Trophoblast cell (in vitro differentiated cells and primary cell): ENCODE measurements around the gene PDHX.

Experiments used
- DNase-seq, 2 donors: peaks; one replicate each; pipeline ENCODE4 v3.0.0-alpha.2; 2016
- H2AFZ ChIP-seq: 2 replicates; pipeline ENCODE4 v1.6.1; 2013; ENCODE audit warnings: low read length, moderate library complexity, mild to moderate bottlenecking; ENCODE audit not compliant: insufficient read depth, poor library complexity
- H2AK5ac ChIP-seq: 2 replicates; pipeline ENCODE4 v1.6.1; 2013; ENCODE audit warnings: mild to moderate bottlenecking, low read length
- H2BK120ac ChIP-seq: 2 replicates; pipeline ENCODE4 v1.6.1; 2013; ENCODE audit warnings: low read length, mild to moderate bottlenecking, moderate library complexity; ENCODE audit not compliant: insufficient read depth, poor library complexity
- H2BK12ac ChIP-seq: 2 replicates; pipeline ENCODE4 v1.6.1; 2013; ENCODE audit warnings: mild to moderate bottlenecking, low read length, moderate library complexity
- H2BK5ac ChIP-seq: 2 replicates; pipeline ENCODE4 v1.6.1; 2013; ENCODE audit warnings: low read length, low read depth, moderate library complexity, mild to moderate bottlenecking; ENCODE audit not compliant: poor library complexity
- H3K14ac ChIP-seq: 2 replicates; pipeline ENCODE4 v1.6.1; 2013; ENCODE audit warnings: mild to moderate bottlenecking, low read length
- H3K18ac ChIP-seq: 2 replicates; pipeline ENCODE4 v1.6.1; 2013; ENCODE audit warnings: mild to moderate bottlenecking, low read length
- H3K23ac ChIP-seq: 2 replicates; pipeline ENCODE4 v1.6.1; 2013; ENCODE audit warnings: low read length
- H3K27ac ChIP-seq: 2 replicates; pipeline ENCODE4 v1.5.1; 2013; ENCODE audit warnings: low read depth, mild to moderate bottlenecking, inconsistent platforms, low read length, moderate library complexity
- H3K27me3 ChIP-seq: 2 replicates; pipeline ENCODE4 v1.6.1; 2013; ENCODE audit warnings: inconsistent platforms, mild to moderate bottlenecking, low read length, moderate library complexity; ENCODE audit not compliant: insufficient read depth
- H3K36me3 ChIP-seq, 2 experiments: 1 replicate in 1 of 2; 2 replicates in 1 of 2; pipeline ENCODE4 v1.6.1; 2013; ENCODE audit warnings: low read length in 2 of 2, mild to moderate bottlenecking in 2 of 2, moderate library complexity in 1 of 2; ENCODE audit not compliant: insufficient read depth in 2 of 2, control insufficient read depth in 1 of 2
- H3K4ac ChIP-seq: 2 replicates; pipeline ENCODE4 v1.6.1; 2013; ENCODE audit warnings: low read depth, mild to moderate bottlenecking, low read length, moderate library complexity
- H3K4me1 ChIP-seq, 2 experiments: 1 replicate in 1 of 2; 2 replicates in 1 of 2; pipeline ENCODE4 v1.6.1; 2013; ENCODE audit warnings: low read length in 2 of 2, mild to moderate bottlenecking in 2 of 2, moderate library complexity in 1 of 2; ENCODE audit not compliant: insufficient read depth in 2 of 2, control insufficient read depth in 1 of 2
- H3K4me2 ChIP-seq: 2 replicates; pipeline ENCODE4 v1.6.1; 2013; ENCODE audit warnings: inconsistent platforms, mild to moderate bottlenecking, low read length, moderate library complexity
- H3K4me3 ChIP-seq: 2 replicates; pipeline ENCODE4 v1.5.1; 2013; ENCODE audit warnings: mild to moderate bottlenecking, low read depth, low read length, inconsistent platforms
- H3K79me1 ChIP-seq: one replicate; pipeline ENCODE4 v1.6.1; 2013; ENCODE audit warnings: low read length
- H3K79me2 ChIP-seq: 2 replicates; pipeline ENCODE4 v1.6.1; 2013; ENCODE audit warnings: low read length, mild to moderate bottlenecking; ENCODE audit not compliant: control insufficient read depth, insufficient read depth, poor library complexity
- H3K9ac ChIP-seq: 2 replicates; pipeline ENCODE4 v1.6.1; 2013; ENCODE audit warnings: mild to moderate bottlenecking, low read length
- H3K9me3 ChIP-seq: 2 replicates; pipeline ENCODE4 v1.6.1; 2013; ENCODE audit warnings: low read depth, mild to moderate bottlenecking, control low read depth, inconsistent platforms, low read length; ENCODE audit not compliant: insufficient read depth
- H4K12ac ChIP-seq: 2 replicates; pipeline ENCODE4 v1.6.1; 2013; ENCODE audit warnings: low read depth, mild to moderate bottlenecking, low read length, moderate library complexity
- H4K8ac ChIP-seq: 2 replicates; pipeline ENCODE4 v1.6.1; 2013; ENCODE audit warnings: low read depth, mild to moderate bottlenecking, low read length, moderate library complexity
- H4K91ac ChIP-seq: one replicate; pipeline ENCODE4 v1.6.1; 2013; ENCODE audit warnings: low read depth, mild to moderate bottlenecking, low read length, moderate library complexity
- WGBS: extraction: QIAGEN DNeasy Blood & Tissue Kit; methylation state at CpG from one replicate; pipeline ENCODE4 v1.1.7; 2013; ENCODE audit warnings: missing lambda C conversion rate; ENCODE audit not compliant: insufficient read length, insufficient coverage; ENCODE audit errors: extremely low coverage; 5-methylcytosine and 5-hydroxymethylcytosine counted together

Gene PDHX

DNA sequence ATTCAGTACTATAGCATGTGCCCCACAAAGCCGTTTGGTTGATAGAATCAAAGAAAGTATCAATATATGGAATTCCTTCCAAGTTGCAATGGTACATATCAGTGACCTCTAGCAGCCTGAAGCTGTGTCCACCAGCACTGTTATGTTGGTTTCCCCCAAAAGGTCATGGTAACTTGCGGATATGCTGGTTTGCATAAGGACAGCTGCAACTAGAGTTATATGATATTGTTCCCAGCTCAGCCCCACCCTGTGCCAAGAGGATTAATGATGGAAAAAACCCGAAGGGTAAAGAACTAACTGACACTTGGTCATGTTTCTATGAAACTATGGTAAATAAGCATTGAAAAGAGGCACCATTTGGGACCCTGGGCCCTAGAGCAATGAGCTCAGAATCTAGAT is 93.5 kb downstream of the PDHX start:
- Histone ChIP-seq H3K4me1 (no peaks in the 10 kb centered on the region), H2BK5ac (no peak overlapping the region), H3K27me3 (no peaks in the 10 kb centered on the region), H3K4me2 (no peak overlapping the region), H4K12ac (no peak overlapping the region), H3K23ac (no peak overlapping the region), H3K14ac (no peak overlapping the region), H3K9me3 (no peaks in the 10 kb centered on the region), H2AFZ (no peak overlapping the region), H2AK5ac (no peak overlapping the region), H3K79me2 (no peaks in the 10 kb centered on the region), H3K79me1 (peaks cover 2% of the 10 kb centered on the region), H3K36me3 (no peaks in the 10 kb centered on the region), H2BK12ac (no peak overlapping the region), H3K4me3 (no peak overlapping the region), H3K9ac (no peak overlapping the region), H4K91ac (no peak overlapping the region), H3K18ac (no peak overlapping the region), H3K4ac (no peak overlapping the region), H2BK120ac (no peak overlapping the region), H3K27ac (no peak overlapping the region), H4K8ac (no peak overlapping the region)
- no peak for DNase-seq
- WGBS = no CpG with 5 or more reads among the region's 3 CpGs

DNA sequence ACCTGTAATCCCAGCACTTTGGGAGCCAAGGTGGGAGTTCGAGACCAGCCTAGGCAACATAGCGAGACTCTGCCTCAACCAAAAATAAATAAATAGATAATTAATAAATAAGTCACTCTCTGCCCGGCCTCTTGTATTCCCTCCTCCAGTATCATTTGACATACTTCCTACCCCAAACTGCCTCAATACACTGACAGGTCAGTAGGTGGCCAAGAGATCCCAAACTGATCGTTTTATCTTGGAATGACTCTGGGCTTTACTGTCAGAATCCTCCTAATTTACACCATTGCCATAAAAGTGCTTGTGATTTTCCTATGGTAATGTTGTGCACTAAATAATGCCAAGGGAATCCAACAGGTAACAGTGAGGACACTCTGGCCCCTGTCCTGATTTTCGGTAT is 94.2 kb downstream of the PDHX start:
- Histone ChIP-seq H3K79me2 (no peaks in the 10 kb centered on the region), H2BK5ac (no peak overlapping the region), H3K4me1 (no peaks in the 10 kb centered on the region), H3K36me3 (no peaks in the 10 kb centered on the region), H3K14ac (no peak overlapping the region), H4K12ac (no peak overlapping the region), H3K27me3 (no peaks in the 10 kb centered on the region), H3K9me3 (no peaks in the 10 kb centered on the region), H3K4me2 (no peak overlapping the region), H3K23ac (no peak overlapping the region), H3K4ac (no peak overlapping the region), H4K8ac (no peak overlapping the region), H3K27ac (no peak overlapping the region), H3K18ac (no peak overlapping the region), H2BK12ac (no peak overlapping the region), H2AFZ (no peak overlapping the region), H3K4me3 (no peak overlapping the region), H2BK120ac (no peak overlapping the region), H3K9ac (no peak overlapping the region), H4K91ac (no peak overlapping the region), H2AK5ac (no peak overlapping the region), H3K79me1 (peaks cover 2% of the 10 kb centered on the region)
- DNase-seq = no peak
- no CpG with 5 or more reads among the region's 5 CpGs for WGBS

DNA sequence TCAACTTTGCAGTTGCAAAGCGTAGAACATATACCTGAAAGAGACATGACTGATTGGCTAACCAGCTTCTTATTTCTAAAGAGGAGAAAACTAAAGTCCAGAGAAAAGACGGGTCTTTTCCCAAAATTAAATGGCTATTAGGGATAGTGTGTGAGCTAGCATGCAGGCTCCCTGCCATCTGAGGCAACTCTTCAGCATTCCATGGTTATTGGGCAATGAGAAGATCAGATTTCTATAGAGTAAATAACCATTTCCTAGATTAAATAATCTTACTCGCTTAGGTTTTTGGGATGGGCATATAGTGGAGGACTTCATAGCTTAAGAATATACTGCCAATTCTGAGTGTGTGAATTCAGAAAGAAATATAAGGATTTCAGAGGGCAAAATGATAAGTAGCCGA is 95.0 kb downstream of the PDHX start:
- H3K18ac ChIP-seq = no peak overlapping the region
- no CpG with 5 or more reads among the region's 4 CpGs for WGBS
- H4K8ac ChIP-seq = no peak overlapping the region

DNA sequence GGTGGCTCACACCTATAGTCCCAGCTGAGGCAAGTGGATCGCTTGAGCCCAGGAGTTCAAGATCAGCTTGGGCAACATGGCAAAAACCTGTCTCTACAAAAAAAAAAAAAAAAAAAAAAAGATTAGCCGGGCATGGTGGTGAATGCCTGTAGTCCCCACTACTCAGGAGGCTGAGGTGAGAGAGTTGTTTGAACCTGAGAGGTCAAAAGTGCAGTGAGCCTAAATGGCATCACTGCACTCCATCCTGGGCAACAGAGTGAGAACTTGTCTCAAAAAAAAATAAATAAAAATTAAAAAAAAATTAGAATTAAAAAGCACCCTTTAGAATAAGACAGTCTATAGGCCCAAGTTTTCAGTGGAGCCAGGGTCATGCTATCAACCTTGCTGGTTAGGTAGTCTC is 95.5 kb downstream of the PDHX start:
- Histone ChIP-seq H3K79me1 (peaks cover 2% of the 10 kb centered on the region), H3K4me3 (no peak overlapping the region), H4K91ac (no peak overlapping the region), H3K4ac (no peak overlapping the region), H3K9ac (no peak overlapping the region), H2BK120ac (no peak overlapping the region), H2BK5ac (no peak overlapping the region), H2BK12ac (no peak overlapping the region), H3K79me2 (no peaks in the 10 kb centered on the region), H3K4me2 (no peak overlapping the region), H3K27me3 (no peaks in the 10 kb centered on the region), H3K23ac (no peak overlapping the region), H3K9me3 (no peaks in the 10 kb centered on the region), H2AK5ac (no peak overlapping the region), H3K18ac (no peak overlapping the region), H3K36me3 (no peaks in the 10 kb centered on the region), H3K14ac (no peak overlapping the region), H4K12ac (no peak overlapping the region), H3K4me1 (no peaks in the 10 kb centered on the region), H4K8ac (no peak overlapping the region), H3K27ac (no peak overlapping the region), H2AFZ (no peak overlapping the region)
- no CpG with 5 or more reads among the region's 2 CpGs for WGBS
- DNase-seq = no peak

More for the DNA sequence above, 95.0 kb downstream of the PDHX start:
- no peaks in the 10 kb centered on the region for H3K27me3 ChIP-seq
- no peak overlapping the region for H2BK5ac ChIP-seq
- H4K12ac ChIP-seq = no peak overlapping the region
- H3K4me3 ChIP-seq = no peak overlapping the region
- H3K14ac ChIP-seq = no peak overlapping the region
- H3K4me1 ChIP-seq = no peaks in the 10 kb centered on the region
- H3K4ac ChIP-seq = no peak overlapping the region
- no peak overlapping the region for H2BK120ac ChIP-seq
- no peak overlapping the region for H3K27ac ChIP-seq
- DNase-seq = peak in 1 of 2 donors; percentile 49
- H3K79me1 ChIP-seq = peaks cover 2% of the 10 kb centered on the region
- H3K23ac ChIP-seq = no peak overlapping the region
- no peaks in the 10 kb centered on the region for H3K36me3 ChIP-seq
- H2AK5ac ChIP-seq = no peak overlapping the region
- no peak overlapping the region for H3K9ac ChIP-seq
- no peak overlapping the region for H4K91ac ChIP-seq
- no peak overlapping the region for H3K4me2 ChIP-seq
- H2BK12ac ChIP-seq = no peak overlapping the region
- H3K9me3 ChIP-seq = no peaks in the 10 kb centered on the region
- H2AFZ ChIP-seq = no peak overlapping the region
- no peaks in the 10 kb centered on the region for H3K79me2 ChIP-seq
